Left colon (tissue), 2 donors: ENCODE measurements around the gene PLIN5. TPM values are rescaled to one million over a fixed set of nuclear protein-coding genes. Genes with fewer than 3 reads are reported as not detected.
"Not testable (repeated sequence)": the region's sequence is repeated elsewhere in the genome, so short reads cannot be mapped to it uniquely, and the experiment has no call there.

Experiments used
- ATAC-seq: fragments of 200-7000 bp; cut with Tn5 transposase; one replicate; pipeline ENCODE4 v1.9.1; 2020; ENCODE audit warnings: mild to moderate bottlenecking, moderate library complexity
- DNase-seq, 2 donors: peaks; one replicate each; pipeline ENCODE4 v3.0.0-alpha.2; 2020
- intact Hi-C, 2 donors: fragments of 100-400 bp; cut with DNase I in 1 of 2; cut with micrococcal nuclease in 1 of 2; formaldehyde crosslinking; loops; one replicate each; pipeline versions ENCODE4 v1.11.2 to v1.14.0; 2022; cut with DNase I, micrococcal nuclease
- total RNA-seq, 2 donors: library from RNA; stranded (reverse); fragmentation: NEBNext Ultra II Directional; extraction: Animal tissue kit (Norgen Biotek cat#: 25700); gene quantifications; one replicate each; pipeline ENCODE4 v1.2.1, GENCODE V29; 2021
- donor health status: DM: no; HTN: no; CAD: no.
- donor health status: DM: yes; HTN: yes; CAD: no.

PLIN5 gene
- total RNA-seq, 2 donors from 2014 or later, result 1.9 to 2.2 TPM

- no peak for DNase-seq
- no peak for ATAC-seq
- intact Hi-C loops, result no loop called here
These were observed 15.0 kb upstream of the PLIN5 start for GRCh38 chr19:4550018-4550417.

- DNase-seq (no peak), ATAC-seq (peak; percentile 15)
- intact Hi-C loops, result no loop called here
These were observed 13.2 kb upstream of the PLIN5 start for GRCh38 chr19:4548238-4548584.

- intact Hi-C loops, result no loop called here
- DNase-seq, result no peak
- peak; percentile 59 for ATAC-seq
These were observed 12.5 kb upstream of the PLIN5 start for GRCh38 chr19:4547303-4548237.

DNA sequence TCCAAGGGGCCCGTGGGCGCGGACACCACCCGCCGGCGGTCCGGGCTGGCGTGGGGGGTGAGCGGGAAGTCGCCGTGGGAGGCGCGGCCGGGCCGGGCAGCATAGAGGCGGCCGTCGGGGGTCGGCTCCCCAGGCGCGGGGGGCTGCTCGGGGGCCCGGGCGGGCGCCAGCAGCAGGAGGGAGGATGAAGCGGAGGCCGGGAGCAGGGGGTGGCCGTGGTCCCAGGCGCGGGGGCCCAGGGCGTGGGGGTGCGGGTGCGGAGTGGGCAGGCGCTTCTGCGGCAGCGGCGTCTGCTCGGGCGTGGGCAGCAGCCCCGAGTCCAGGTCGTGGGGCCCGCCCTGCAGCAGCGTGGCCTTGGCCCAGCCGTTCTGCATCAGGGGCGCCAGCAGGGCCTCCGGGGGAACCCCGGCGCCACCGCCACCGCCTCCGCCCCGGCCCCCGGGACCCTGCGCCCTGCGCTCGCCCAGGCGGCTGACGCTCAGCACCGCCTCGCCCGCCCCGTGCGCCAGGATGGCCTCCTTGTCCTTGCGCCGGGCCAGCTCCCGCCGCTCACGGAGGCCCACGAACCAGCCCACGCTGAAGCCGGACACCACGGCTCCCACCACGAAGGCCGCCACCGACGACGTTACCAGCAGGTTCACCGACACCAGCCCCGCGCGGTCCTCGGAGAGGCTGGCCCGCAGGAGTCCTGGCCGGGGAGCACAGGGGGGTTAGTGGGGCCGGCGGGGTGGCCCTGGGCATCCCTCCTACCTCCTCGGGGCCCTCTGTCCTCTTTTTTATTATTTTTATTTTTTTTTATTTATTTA, 9.0 kb upstream of the PLIN5 start:
- intact Hi-C loops, result no loop called here
- DNase-seq (no peak), ATAC-seq (no peak)

DNA sequence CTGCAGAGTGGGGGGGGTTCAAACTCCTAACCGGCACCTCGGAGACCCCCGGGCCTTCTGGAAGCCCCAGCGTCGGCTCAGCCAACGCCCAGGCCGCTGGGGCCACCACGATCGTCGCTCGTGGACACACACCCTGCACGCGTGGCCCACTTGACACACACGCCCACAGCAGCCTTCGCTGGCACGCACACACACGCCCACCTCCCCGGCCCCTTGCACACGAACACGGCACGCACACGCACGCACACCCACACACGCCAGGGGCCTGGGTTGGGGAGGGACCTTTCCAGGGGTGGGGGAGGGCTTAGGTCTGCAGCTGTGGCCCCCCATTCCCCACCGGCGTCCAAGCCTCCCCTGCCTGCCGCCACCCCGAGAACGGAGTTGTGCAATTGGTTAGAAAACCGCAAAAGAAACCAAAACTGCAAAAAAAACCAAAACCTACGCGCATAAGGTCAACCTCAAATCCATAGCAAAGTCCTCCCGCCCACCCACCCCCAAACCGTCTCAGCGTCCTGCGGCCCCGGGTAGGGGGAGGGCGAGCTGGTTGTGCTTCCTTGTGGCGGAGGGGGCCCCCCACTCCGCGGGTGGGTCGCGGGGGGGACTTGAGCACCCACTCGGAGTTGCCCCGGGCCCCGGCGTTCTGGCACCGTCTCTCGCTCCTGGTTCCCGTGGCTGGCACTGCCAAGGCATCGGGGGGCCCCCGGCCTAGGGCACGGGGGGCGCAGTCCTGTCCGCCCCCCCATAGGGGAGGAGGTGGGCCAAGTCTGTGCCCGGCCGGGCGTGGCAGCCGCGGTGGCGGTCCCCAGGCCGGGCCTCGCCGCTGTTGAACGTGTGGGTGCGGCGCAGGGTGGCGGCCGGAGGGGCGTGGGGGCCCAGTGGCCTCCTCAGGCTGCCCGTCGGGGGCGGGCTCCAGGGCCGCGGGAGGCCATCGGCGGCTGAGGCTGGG, 8.1 kb upstream of the PLIN5 start:
- DNase-seq, result no peak
- intact Hi-C loops, result no loop called here

DNA sequence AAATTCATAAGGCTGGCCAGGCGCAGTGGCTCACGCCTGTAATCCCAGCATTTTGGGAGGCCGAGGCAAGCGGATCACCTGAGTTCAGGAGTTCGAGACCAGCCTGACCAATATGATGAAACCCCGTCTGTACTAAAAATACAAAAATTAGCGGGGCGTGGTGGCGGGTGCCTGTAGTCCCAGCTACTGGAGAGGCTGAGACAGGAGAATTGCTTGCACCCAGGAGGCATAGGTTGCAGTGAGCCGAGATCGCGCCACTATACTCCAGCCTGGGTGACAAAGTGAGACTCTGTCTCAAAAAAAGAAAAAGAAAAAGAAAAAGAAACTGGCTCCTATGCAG, 6.8 kb upstream of the PLIN5 start:
- intact Hi-C loops, DNase-seq, ATAC-seq: not testable (repeated sequence)

More for the DNA sequence above, 8.1 kb upstream of the PLIN5 start:
- no peak for ATAC-seq

GRCh38 chr19:4541114-4541805, 6.2 kb upstream of the PLIN5 start:
- DNase-seq, result no peak
- intact Hi-C loops, result no loop called here
- ATAC-seq, result no peak

DNA sequence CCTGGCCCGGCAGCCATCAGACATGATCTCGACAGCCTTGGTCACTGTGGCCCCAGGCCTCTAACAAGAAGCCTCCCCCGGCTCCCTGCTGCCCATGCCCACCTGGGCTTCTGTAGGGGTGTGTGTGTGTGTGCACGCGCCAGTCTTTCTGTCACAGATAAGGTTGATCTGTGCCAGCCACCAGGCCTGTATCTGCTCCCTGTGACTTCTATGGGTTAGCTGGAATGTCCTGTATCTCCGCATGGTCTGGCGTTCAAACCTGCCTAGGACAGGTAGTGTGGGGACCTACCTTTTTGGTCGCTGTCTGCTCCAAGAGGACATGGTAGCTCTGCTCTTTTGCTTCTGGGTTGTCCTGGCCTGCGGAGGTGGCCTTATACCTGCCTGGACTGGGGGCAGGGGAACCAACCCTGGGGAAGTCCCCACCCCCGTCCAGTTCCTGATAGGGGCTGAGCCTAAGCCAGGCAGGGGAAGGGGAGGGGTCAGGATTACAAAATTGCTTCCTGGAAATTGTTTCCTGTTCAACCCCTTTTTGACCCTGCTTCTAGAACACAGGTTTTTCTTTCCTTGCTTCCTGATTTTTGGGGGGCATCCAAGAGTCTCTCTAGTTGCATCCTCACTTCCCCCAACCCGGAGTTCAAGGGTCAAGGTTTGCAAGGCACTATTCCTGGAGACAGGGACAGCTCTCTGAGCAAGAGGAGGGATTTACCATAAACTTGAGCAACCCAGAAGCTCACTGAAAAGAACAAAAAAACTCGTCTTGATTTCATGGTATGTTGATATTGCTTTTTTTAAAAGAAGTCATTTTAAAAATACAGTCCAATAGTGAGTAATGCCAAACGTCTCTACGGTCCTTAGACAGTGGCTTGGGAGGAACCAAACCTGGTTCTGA, 4.9 kb upstream of the PLIN5 start, which contains the start of gene LRG1:
Gene LRG1, minus strand, starts transcription at position 344 of the 889 bp plus-strand sequence. Its CDS starts 23 bp downstream, at position 321.
- intact Hi-C loops, result no loop called here
- DNase-seq (peak; percentile 80 to 91), ATAC-seq (peak; percentile 94)

- ATAC-seq, result no peak
- intact Hi-C loops, result no loop called here
- DNase-seq, result no peak
These were observed 4.2 kb upstream of the PLIN5 start for GRCh38 chr19:4539169-4539692.

DNA sequence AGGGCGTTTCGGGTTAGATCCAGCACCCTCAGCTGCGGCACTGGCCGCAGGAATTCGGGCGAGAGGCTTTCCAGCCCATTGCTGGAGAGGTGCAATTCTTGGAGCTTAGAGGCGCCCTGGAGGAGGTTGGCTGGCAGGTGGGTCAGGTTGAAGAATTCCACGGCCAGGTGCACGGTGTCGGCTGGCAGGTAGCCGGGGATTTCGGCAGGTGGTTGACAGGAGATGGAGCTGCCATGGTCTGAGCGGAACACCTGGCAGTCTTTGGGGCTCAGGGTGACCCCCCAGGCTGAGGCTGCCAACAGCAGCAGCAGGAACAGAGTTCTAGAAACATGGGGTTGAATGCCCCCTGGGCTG, 3.6 kb upstream of the PLIN5 start:
- intact Hi-C loops, result no loop called here
- ATAC-seq (no peak), DNase-seq (no peak)

DNA sequence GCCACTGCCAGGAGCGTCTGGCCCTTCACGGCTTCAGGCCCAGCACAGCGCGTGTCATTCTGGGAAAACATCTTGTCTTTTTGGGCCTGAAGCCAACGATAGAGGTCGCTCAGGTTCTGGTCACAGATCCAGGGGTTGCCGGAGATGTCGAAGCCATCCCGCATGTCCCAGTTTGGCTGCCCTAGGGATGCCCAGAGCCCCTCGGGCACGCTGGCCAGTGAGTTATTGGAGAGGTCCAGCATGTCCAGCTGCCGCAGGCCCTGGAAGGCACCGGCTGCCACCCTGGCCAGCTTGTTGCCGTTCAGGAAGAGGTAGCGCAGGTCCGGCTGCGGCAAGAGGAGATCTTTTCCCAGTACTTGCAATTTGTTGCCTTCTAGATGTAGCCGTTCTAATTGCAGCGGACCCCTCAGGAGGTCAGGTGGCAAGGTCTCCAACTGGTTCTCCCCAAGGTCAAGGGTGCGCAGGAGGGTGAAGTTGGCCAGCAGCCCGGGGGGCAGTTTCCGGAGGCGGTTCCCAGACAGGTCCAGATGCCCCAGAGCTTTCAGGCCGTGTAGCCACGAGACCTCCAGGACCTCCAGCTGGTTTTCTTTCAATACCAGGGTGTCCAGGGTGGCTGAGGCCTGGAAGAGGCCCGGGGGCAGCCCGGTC, 3.1 kb upstream of the PLIN5 start:
- DNase-seq, result no peak
- intact Hi-C loops, result no loop called here
- ATAC-seq, result no peak

GRCh38 chr19:4536798-4537197, 1.8 kb upstream of the PLIN5 start:
- ATAC-seq, result no peak
- intact Hi-C loops, result no loop called here

GRCh38 chr19:4533835-4534424, 1.1 kb downstream of the PLIN5 start:
- ATAC-seq (no peak), DNase-seq (no peak)
- intact Hi-C loops, result no loop called here

More at GRCh38 chr19:4536798-4537197, 1.8 kb upstream of the PLIN5 start:
- no peak for DNase-seq

DNA sequence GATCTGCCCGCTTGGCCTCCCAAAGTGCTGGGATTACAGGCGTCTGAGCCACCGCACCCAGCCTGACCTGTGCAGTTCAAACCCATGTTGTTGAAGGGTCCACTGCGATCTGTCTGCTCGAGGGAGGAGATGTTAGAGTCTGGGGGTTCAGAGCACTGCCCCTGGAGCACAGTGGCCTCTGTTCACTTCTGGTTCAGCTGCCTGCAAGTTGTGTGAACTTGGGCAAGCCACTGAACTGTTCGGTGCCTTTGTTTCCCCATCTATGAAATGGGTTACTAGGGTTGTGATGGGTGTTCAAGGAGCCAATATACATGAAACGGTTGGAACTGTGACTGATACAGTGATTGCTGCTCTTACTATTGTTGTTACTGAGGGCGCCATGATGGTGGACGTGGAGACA, 1.7 kb downstream of the PLIN5 start:
- no peak for DNase-seq
- intact Hi-C loops, result no loop called here
- ATAC-seq, result no peak

- peak; percentile 47 for ATAC-seq
- DNase-seq, result no peak
These were observed 3.4 kb downstream of the PLIN5 start for GRCh38 chr19:4531562-4532165.

GRCh38 chr19:4529924-4530522, 5.0 kb downstream of the PLIN5 start:
- intact Hi-C loops, result no loop called here
- DNase-seq, result no peak
- ATAC-seq, result no peak

More at GRCh38 chr19:4531562-4532165, 3.4 kb downstream of the PLIN5 start:
- intact Hi-C loops, result no loop called here
